Heart left ventricle (tissue), 16 donors: ENCODE measurements around the gene PHACTR3. TPM values are rescaled to one million over a fixed set of nuclear protein-coding genes. Genes with fewer than 3 reads are reported as not detected.

ENCODE experiments used
- ATAC-seq, 4 donors: fragments of 200-7000 bp; cut with Tn5 transposase; one replicate each; pipeline ENCODE4 v1.9.1; 2020 to 2022; ENCODE audit warnings: moderate library complexity in 4 of 4, mild to moderate bottlenecking in 3 of 4, moderate number of reproducible peaks in 1 of 4
- DNase-seq, 5 donors: peaks; one replicate each; pipeline ENCODE4 v3.0.0-alpha.2; 2020
- H3K27ac ChIP-seq, 12 donors: fragments of 200-600 bp; sonication (generic) in 4 of 12; one replicate each; pipeline versions ENCODE4 v1.5.0 to v1.8.0; 2016 to 2022; ENCODE audit warnings: mild to moderate bottlenecking in 2 of 12
- H3K27me3 ChIP-seq, 9 donors: fragments of 200-600 bp; sonication (generic) in 2 of 9; one replicate each; pipeline versions ENCODE4 v1.5.1 to v1.8.0; 2016 to 2022; ENCODE audit warnings: mild to moderate bottlenecking in 3 of 9
- H3K36me3 ChIP-seq, 9 donors: fragments of 200-600 bp; sonication (generic) in 2 of 9; one replicate each; pipeline versions ENCODE4 v1.5.0 to v1.8.0; 2018 to 2022; ENCODE audit warnings: mild to moderate bottlenecking in 2 of 9
- H3K4me1 ChIP-seq, 12 donors: fragments of 200-600 bp; sonication (generic) in 4 of 12; one replicate each; pipeline versions ENCODE4 v1.5.0 to v1.8.0; 2016 to 2022; ENCODE audit warnings: mild to moderate bottlenecking in 3 of 12
- H3K4me3 ChIP-seq, 12 donors: fragments of 200-600 bp; sonication (generic) in 4 of 12; one replicate each; pipeline versions ENCODE4 v1.5.0 to v1.8.0; 2017 to 2022; ENCODE audit warnings: mild to moderate bottlenecking in 9 of 12, moderate library complexity in 4 of 12
- H3K9me3 ChIP-seq, 12 donors: fragments of 200-600 bp; sonication (generic) in 4 of 12; one replicate each; pipeline versions ENCODE4 v1.5.0 to v1.8.0; 2016 to 2022; ENCODE audit warnings: mild to moderate bottlenecking in 1 of 12
- POLR2A ChIP-seq, 2 donors: fragments of 450-650 bp; IDR thresholded peaks; one replicate each; pipeline ENCODE4 v1.6.1; 2017; ENCODE audit warnings: antibody characterized with exemption in 2 of 2, mild to moderate bottlenecking in 2 of 2, moderate library complexity in 2 of 2
- WGBS, 4 donors: extraction: QIAGEN DNeasy Blood & Tissue Kit in 2 of 4; methylation state at CpG; one replicate each; pipeline versions ENCODE4 v1.1.5 to v1.1.7; 2013 to 2018; 5-methylcytosine and 5-hydroxymethylcytosine counted together
- intact Hi-C, 10 donors: fragments of 100-400 bp; cut with DNase I; formaldehyde crosslinking; loops; one replicate each; pipeline versions ENCODE4 v1.11.1 to v1.14.2; 2022
- polyA plus RNA-seq, 2 donors: library from polyadenylated mRNA; stranded (reverse); fragments of 200-250 nt; gene quantifications; one replicate each; pipeline ENCODE4 v1.2.3, GENCODE V29; 2013
- total RNA-seq, 9 donors: library from RNA; depleted of rRNA in 2 of 9; stranded (reverse); fragments of >200 nt in 2 of 9; fragmentation: NEBNext Ultra II Directional in 3 of 9; extraction: Animal tissue kit (Norgen Biotek cat#: 25700) in 3 of 9; gene quantifications; one replicate each; pipeline versions ENCODE4 v1.1.0 to v1.2.4, GENCODE V29; 2016 to 2023
- TF ChIP-seq, protein P1 (sequence below), 12 donors: fragments of 200-600 bp; sonication (generic) in 4 of 12; IDR thresholded peaks; one replicate each; pipeline versions ENCODE4 v1.5.0 to v1.8.0; 2018 to 2022; ENCODE audit warnings: antibody characterized with exemption in 12 of 12, mild to moderate bottlenecking in 5 of 12
- donor health status: ischemic (EF 13 %, LVEDD 7.1; RV severe dilation, severe dysfunction).
- donor health status: healthy with polysubstance abuse.
- donor health status: DM: no; HTN: yes; CAD: no.
- donor health status: DM: no; HTN: no; CAD: no.
- donor health status: ischemic (EF 25% LVEDD 6.9; RV normal size, moderate dysfunction).
- donor health status: ischemic (EF 25% LVEDD 5.7; RV mildly dilated, moderate dysfunction).
- donor health status: healthy.
- donor health status: DM: yes; HTN: yes; CAD: no.
- donor health status: ischemic (EF 35%, LVEDD 5.7; RV mildly dilated, moderate dysfunction).
- donor health status: nonischemic (EF 11% LVEDD 7.7; RV severe dilation, severe dysfunction).
- donor health status: DM: yes; HTN: yes; CAD: no.
- donor health status: PGD.
- donor health status: ischemic (EF 29% LVEDD 5.4; RV normal size, mild dysfunction).
- donor health status: nonischemic (EF 23%, LVEDD 6.1; RV moderate dilation, normal function).

PHACTR3 gene
- total and polyA plus RNA-seq, 11 donors = 0.19 to 14.6 (median 3.5) TPM

DNA sequence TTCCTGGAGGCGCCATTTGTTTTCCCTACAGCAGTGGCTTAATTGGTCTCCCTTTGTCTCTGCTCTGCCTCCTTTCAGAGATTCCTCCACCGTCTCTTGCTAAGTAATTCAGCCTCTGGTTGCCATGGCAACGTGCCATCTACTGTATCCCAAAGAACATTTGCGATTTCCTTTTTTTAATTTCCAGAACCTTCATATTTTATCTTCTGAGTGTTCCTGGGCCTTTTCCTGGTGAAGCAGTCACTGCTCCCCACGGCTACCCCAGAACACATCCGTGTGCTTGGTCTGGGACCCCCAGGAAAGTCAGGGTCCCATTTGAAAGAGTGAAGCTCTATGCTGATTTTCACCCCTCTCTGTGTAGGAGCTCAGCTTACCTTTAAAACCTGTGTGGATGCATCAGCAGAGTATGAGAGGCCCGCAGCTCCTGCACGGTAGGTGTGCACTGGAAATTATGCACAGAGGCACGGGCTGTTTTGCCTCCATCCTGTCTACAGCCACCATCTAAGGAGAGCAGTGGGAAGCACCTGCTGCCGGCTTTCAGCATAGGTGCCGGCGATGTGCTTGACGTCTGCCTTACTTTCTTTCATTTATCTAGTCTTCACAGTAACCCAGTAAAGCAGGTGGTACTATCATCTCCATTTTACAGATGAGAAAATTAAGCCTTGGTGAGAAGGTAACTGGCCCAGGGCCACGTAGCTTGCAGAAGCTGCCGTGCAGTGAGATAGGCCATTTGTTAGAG is 206.3 kb downstream of the PHACTR3 start:
- Histone ChIP-seq H3K4me3 (no peak overlapping the region), H3K36me3 (no peaks in the 10 kb centered on the region), H3K27me3 (no peaks in the 10 kb centered on the region), H3K27ac (no peak overlapping the region), H3K9me3 (no peaks in the 10 kb centered on the region), H3K4me1 (peaks cover 0 to 7% (median 0%) of the 10 kb centered on the region in 12 donors)
- DNase-seq (no peak), ATAC-seq (no peak)
- 82 to 85% (median 84%) methylated on average over 15 of the region's 15 CpGs for WGBS, 4 donors
- TF ChIP-seq, protein P1, sequence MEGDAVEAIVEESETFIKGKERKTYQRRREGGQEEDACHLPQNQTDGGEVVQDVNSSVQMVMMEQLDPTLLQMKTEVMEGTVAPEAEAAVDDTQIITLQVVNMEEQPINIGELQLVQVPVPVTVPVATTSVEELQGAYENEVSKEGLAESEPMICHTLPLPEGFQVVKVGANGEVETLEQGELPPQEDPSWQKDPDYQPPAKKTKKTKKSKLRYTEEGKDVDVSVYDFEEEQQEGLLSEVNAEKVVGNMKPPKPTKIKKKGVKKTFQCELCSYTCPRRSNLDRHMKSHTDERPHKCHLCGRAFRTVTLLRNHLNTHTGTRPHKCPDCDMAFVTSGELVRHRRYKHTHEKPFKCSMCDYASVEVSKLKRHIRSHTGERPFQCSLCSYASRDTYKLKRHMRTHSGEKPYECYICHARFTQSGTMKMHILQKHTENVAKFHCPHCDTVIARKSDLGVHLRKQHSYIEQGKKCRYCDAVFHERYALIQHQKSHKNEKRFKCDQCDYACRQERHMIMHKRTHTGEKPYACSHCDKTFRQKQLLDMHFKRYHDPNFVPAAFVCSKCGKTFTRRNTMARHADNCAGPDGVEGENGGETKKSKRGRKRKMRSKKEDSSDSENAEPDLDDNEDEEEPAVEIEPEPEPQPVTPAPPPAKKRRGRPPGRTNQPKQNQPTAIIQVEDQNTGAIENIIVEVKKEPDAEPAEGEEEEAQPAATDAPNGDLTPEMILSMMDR (IDR thresholded peaks at IDR 0.05) = no peak
- TF ChIP-seq POLR2A (IDR thresholded peaks at IDR 0.05) = no peak
- intact Hi-C loops = no loop called here

DNA sequence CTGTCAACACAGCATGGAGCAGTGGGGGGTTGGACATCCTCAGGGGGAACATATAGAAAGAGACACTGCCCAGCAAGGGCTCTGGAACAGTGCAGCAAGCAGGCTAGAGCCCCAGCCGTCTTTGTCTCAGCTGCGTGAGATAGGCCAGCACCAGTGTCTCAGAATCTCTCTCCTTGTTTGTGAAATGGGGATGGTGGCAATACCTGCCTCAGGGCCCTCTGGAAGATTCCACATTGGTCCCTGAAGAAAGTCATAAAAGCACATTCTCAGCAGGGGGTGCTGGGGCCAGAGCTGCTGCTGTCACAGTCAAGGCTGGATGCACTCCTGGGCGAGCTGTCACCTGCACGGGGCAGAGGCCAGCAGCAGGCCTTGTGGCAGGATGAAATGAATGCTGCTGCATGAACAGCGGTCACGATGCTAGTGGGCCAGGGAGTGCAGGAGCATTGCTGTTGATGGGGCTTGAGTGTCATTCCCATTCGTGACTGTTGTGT is 207.4 kb downstream of the PHACTR3 start:
- Histone ChIP-seq H3K4me1 (peaks cover 0 to 7% (median 0%) of the 10 kb centered on the region in 12 donors), H3K27me3 (no peaks in the 10 kb centered on the region), H3K36me3 (no peaks in the 10 kb centered on the region), H3K9me3 (no peaks in the 10 kb centered on the region), H3K4me3 (no peak overlapping the region), H3K27ac (no peak overlapping the region)
- intact Hi-C loops = no loop called here
- ATAC-seq (no peak), DNase-seq (peak in 1 of 5 donors; percentile 8)
- 74 to 85% (median 82%) methylated on average over 6 to 7 of the region's 7 CpGs for WGBS, 4 donors
- no peak for TF ChIP-seq POLR2A (IDR thresholded peaks at IDR 0.05)
- TF ChIP-seq, protein P1 (IDR thresholded peaks at IDR 0.05) = no peak

DNA sequence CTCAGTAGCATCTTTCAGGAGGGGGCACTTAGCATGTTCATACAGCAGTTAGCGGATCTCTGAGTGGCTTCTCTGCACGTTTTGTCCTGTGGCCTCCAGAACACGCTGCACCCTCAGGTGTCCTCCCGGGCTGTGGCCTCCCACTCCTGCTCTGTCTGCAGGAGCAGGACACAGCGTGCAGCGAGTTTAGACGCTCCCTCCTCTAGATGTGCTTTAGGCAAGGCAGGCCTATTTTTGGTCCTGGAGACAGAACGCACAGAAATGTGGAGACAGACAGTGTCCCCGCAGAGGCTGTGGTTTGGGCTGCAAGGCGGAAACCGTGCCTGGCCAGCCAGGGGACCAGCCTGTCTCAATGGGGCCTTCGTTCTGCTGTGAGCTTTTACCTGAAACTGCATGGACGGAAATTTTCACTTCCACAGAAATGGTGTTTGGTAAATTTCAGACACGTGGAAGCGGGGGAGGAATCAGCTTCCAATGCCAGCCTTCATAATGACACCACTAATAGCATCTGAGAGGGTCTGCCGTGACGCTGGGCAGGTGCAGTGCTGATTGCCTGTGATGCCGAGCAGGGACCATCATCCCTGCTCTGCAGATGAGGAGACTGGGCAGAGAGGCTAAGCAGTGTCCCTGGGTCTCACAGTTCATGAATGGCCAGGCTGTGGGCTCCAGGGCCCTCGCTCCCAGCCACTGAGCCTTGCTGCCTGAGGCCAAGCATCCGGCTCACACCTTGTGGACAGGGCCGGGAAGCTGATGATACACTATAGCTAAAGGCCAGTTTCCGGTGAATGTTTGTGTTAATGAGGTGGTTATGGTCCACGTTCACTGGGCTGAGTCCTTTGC is 208.2 kb downstream of the PHACTR3 start:
- Histone ChIP-seq H3K27me3 (no peaks in the 10 kb centered on the region), H3K27ac (no peak overlapping the region), H3K4me3 (no peak overlapping the region), H3K36me3 (no peaks in the 10 kb centered on the region), H3K9me3 (no peaks in the 10 kb centered on the region), H3K4me1 (peaks cover 0 to 7% (median 0%) of the 10 kb centered on the region in 12 donors)
- TF ChIP-seq, protein P1 (IDR thresholded peaks at IDR 0.05) = no peak
- TF ChIP-seq POLR2A (IDR thresholded peaks at IDR 0.05) = no peak
- DNase-seq (peak in 1 of 5 donors; percentile 13), ATAC-seq (no peak)
- 87 to 92% (median 90%) methylated on average over 21 to 23 of the region's 23 CpGs for WGBS, 4 donors
- intact Hi-C loops = no loop called here
